ENCODE data around the gene ZNF302. TPM values are rescaled to one million over a fixed set of nuclear protein-coding genes. Genes with fewer than 3 reads are reported as not detected.

The ZNF302 gene
- total RNA-seq, 3 donors from 2014 or later (not counting 1 experiment from before 2014, with no cell fraction given) = 13.8 to 23.6 (median 17.8) TPM

- DNase-seq (no peak), ATAC-seq (peak in 1 of 3 donors; percentile 25)
- H3K27ac ChIP-seq (ENCODE audit: low read length) = no peak overlapping the region
- Mint-ChIP-seq H3K27ac (no peak overlapping the region), H3K27me3 (ENCODE audit: low read depth in 2 of 2) (peaks cover 9 to 16% of the 10 kb centered on the region in 2 donors), H3K36me3 (peaks cover 15% of the 10 kb centered on the region), H3K4me3 (no peak overlapping the region), H3K9me3 (no peaks in the 10 kb centered on the region), H3K4me1 (peaks cover 0 to 18% of the 10 kb centered on the region in 2 donors)
- no peak for TF ChIP-seq CTCF (IDR thresholded peaks at IDR 0.05)
- H3K4me3 ChIP-seq (ENCODE audit: low read length) = no peak overlapping the region
- no peaks in the 10 kb centered on the region for H3K9me3 ChIP-seq (ENCODE audit: control insufficient read depth, insufficient read depth, low read length)
- peaks cover 10% of the 10 kb centered on the region for H3K4me1 ChIP-seq (ENCODE audit: control insufficient read depth, insufficient read depth, low read length)
- 93% methylated on average over 6 of the region's 7 CpGs for WGBS (ENCODE audit: insufficient coverage)
- intact Hi-C loops (cut with micrococcal nuclease) = no loop called here
- no peaks in the 10 kb centered on the region for H3K27me3 ChIP-seq (ENCODE audit: control insufficient read depth, insufficient read depth, low read length)
- H3K36me3 ChIP-seq (ENCODE audit: control insufficient read depth, insufficient read depth, low read length) = no peaks in the 10 kb centered on the region
Observed at GRCh38 chr19:34669305-34669704, 8.2 kb upstream of the ZNF302 start.

DNA sequence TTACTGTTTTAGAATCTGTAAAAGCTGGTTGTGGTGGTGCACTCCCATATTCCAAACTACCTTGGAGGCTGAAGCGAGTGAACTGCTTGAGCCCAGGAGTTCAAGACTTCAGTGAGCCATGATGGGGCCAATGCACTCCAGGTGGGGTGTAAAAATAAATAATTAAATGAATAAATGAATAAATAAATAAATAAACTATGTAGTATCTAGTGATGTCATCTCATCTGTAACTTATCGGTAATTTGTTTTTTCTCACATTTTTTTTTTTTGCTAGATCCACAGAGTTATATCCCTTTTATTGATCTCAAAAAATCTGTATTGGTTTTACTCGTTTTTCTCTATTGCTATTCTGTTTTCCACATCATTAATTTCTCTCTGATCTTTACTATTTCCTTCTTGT is 5.5 kb upstream of the ZNF302 start:
- Histone ChIP-seq H3K27me3 (ENCODE audit: control insufficient read depth, insufficient read depth, low read length) (no peaks in the 10 kb centered on the region), H3K4me3 (ENCODE audit: low read length) (no peak overlapping the region), H3K4me1 (ENCODE audit: control insufficient read depth, insufficient read depth, low read length) (peaks cover 16% of the 10 kb centered on the region), H3K27ac (ENCODE audit: low read length) (no peak overlapping the region), H3K9me3 (ENCODE audit: control insufficient read depth, insufficient read depth, low read length) (no peaks in the 10 kb centered on the region), H3K36me3 (ENCODE audit: control insufficient read depth, insufficient read depth, low read length) (no peaks in the 10 kb centered on the region)
- Mint-ChIP-seq H3K27ac (no peak overlapping the region), H3K27me3 (ENCODE audit: low read depth in 2 of 2) (peaks cover 11 to 26% of the 10 kb centered on the region in 2 donors), H3K36me3 (peaks cover 17% of the 10 kb centered on the region), H3K4me1 (peaks cover 9 to 17% of the 10 kb centered on the region in 2 donors), H3K4me3 (no peak overlapping the region), H3K9me3 (no peaks in the 10 kb centered on the region)
- 60% methylated on average over 1 of the region's 3 CpGs for WGBS (ENCODE audit: insufficient coverage)
- no peak for TF ChIP-seq CTCF (IDR thresholded peaks at IDR 0.05)
- no peak for DNase-seq
- intact Hi-C loops (cut with micrococcal nuclease) = no loop called here
- no peak for ATAC-seq

DNA sequence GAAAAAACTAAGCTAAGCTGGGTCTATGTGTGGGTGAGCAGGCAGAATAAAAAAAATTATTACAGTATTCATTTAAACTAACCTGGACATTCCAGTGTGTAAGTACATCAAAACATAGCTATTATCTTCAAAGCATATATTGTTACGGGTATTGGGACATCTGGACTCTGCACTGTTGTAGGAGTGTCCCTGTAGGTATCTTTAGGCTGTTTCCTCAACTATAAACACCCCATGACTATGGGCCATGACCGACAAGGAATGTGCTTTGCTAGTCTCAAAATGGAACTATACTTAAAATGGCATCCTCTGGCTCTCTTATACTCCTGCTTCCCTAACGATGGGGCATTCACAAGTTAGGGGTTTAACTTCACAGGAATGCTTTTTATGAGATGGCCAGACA is 3.9 kb upstream of the ZNF302 start:
- Histone ChIP-seq H3K36me3 (ENCODE audit: control insufficient read depth, insufficient read depth, low read length) (no peaks in the 10 kb centered on the region), H3K4me1 (ENCODE audit: control insufficient read depth, insufficient read depth, low read length) (peaks cover 15% of the 10 kb centered on the region), H3K27ac (ENCODE audit: low read length) (no peak overlapping the region), H3K9me3 (ENCODE audit: control insufficient read depth, insufficient read depth, low read length) (no peaks in the 10 kb centered on the region), H3K27me3 (ENCODE audit: control insufficient read depth, insufficient read depth, low read length) (no peaks in the 10 kb centered on the region), H3K4me3 (ENCODE audit: low read length) (no peak overlapping the region)
- Mint-ChIP-seq H3K4me3 (no peak overlapping the region), H3K27me3 (ENCODE audit: low read depth in 2 of 2) (peaks cover 11 to 26% of the 10 kb centered on the region in 2 donors), H3K27ac (no peak overlapping the region), H3K9me3 (no peaks in the 10 kb centered on the region), H3K36me3 (peaks cover 17% of the 10 kb centered on the region), H3K4me1 (peaks cover 15 to 20% of the 10 kb centered on the region in 2 donors)
- ATAC-seq (no peak), DNase-seq (no peak)
- WGBS (ENCODE audit: insufficient coverage) = 84% methylated on average over 2 of the region's 3 CpGs
- TF ChIP-seq CTCF (IDR thresholded peaks at IDR 0.05) = no peak
- intact Hi-C loops (cut with micrococcal nuclease) = no loop called here

DNA sequence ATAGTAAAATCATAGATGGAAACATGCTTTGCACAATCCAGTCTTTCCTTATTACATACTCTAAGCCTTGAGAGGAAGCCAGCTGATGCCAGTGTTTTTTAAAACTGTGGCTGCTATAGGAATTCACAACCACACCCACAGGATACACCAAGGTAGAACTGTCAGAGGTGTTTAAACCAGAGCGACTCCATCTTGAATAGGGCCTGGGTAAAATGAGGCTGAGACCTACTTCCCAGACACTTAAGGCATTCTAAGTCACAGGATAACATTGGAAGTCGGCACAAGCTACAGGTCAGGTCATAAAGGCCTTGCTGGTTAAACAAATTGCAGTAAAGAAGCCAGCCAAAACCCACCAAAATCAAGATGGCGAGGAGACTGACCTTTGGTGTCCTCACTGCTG is 2.2 kb upstream of the ZNF302 start:
- peaks cover 12% of the 10 kb centered on the region for H3K36me3 ChIP-seq (ENCODE audit: control insufficient read depth, insufficient read depth, low read length)

More for the DNA sequence above, 2.2 kb upstream of the ZNF302 start:
- no peak overlapping the region for H3K27ac ChIP-seq (ENCODE audit: low read length)
- DNase-seq = no peak
- no peak for TF ChIP-seq CTCF (IDR thresholded peaks at IDR 0.05)
- Mint-ChIP-seq H3K4me1 (peaks cover 23 to 29% of the 10 kb centered on the region in 2 donors), H3K36me3 (peaks cover 26% of the 10 kb centered on the region), H3K9me3 (peaks cover 0 to 5% of the 10 kb centered on the region in 2 donors), H3K4me3 (peak overlapping the region; percentile 28), H3K27me3 (ENCODE audit: low read depth in 2 of 2) (peaks cover 11 to 26% of the 10 kb centered on the region in 2 donors), H3K27ac (no peak overlapping the region)
- no peak for ATAC-seq
- 100% methylated on average over 3 of the region's 3 CpGs for WGBS (ENCODE audit: insufficient coverage)
- H3K4me3 ChIP-seq (ENCODE audit: low read length) = no peak overlapping the region
- no peaks in the 10 kb centered on the region for H3K27me3 ChIP-seq (ENCODE audit: control insufficient read depth, insufficient read depth, low read length)
- intact Hi-C loops (cut with micrococcal nuclease) = no loop called here
- H3K4me1 ChIP-seq (ENCODE audit: control insufficient read depth, insufficient read depth, low read length) = peaks cover 21% of the 10 kb centered on the region
- H3K9me3 ChIP-seq (ENCODE audit: control insufficient read depth, insufficient read depth, low read length) = no peaks in the 10 kb centered on the region
